GM18505 (cell line): ENCODE results near the gene AGPS.
"Not testable (repeated sequence)": the region's sequence is repeated elsewhere in the genome, so short reads cannot be mapped to it uniquely, and the experiment has no call there.

ENCODE experiments used
- ATAC-seq: cut with Tn5 transposase; IDR thresholded peaks from one replicate; pipeline ENCODE4 v1.9.1; 2021; ENCODE audit not compliant: unreplicated experiment
- POLR2A ChIP-seq: IDR thresholded peaks from 4 replicates; pipeline ENCODE4 v1.6.1; 2011; ENCODE audit warnings: borderline replicate concordance; ENCODE audit not compliant: insufficient read depth, insufficient read length; ENCODE audit errors: extremely low read depth

AGPS gene

GRCh38 chr2:177392373-177393202 is at the start of gene AGPS:
AGPS (plus strand) TSS chr2:177392773; CDS start chr2:177392790, 17 bp downstream.
- ATAC-seq, result peak; percentile 91

GRCh38 chr2:177343773-177344172 is 48.8 kb upstream of the AGPS start:
- no peak for ATAC-seq
- TF ChIP-seq POLR2A, result no peak

More at GRCh38 chr2:177392373-177393202, at the start of gene AGPS:
- TF ChIP-seq POLR2A, result peak; percentile 88

DNA sequence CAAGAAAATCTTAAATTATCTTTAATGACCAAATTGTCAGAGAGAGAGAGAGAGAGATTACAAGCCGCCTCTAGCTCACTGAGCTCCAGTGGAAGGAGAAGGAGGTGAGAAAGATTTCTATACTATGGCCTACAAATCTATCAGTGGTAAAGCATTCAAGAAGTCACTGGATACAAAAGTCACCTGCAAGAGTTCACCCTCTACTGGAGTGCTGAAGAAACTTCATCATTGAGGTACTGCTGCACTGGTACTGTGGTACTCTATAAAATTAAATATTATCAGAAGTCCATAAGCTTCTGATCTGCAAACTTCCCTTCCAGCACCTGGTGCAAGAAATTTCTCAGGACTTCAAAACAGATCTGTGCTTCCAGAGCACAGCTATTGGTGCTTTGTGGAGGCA is 48.3 kb upstream of the AGPS start:
- TF ChIP-seq POLR2A, result no peak
- no peak for ATAC-seq

- TF ChIP-seq POLR2A, result no peak
- no peak for ATAC-seq
Observed at GRCh38 chr2:177346192-177346591, 46.4 kb upstream of the AGPS start.

DNA sequence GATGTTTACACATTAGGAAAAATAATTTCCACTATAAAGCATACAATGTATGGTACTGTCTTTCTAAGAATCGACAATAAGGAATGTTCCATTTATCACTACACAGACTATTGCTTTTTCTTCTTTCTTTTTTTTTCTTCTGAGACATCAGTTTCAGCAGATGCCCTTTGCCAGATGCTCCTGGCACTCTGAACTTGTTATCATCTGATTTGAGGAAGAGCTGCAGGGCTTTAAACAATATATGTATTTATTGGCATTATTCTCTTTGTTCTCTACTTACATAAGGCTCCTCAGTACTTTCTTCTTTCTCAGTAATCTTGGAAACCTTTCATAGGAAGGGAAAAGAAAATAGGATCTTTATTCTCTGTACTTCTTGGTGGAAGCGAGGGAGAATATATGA is 45.0 kb upstream of the AGPS start:
- no peak for ATAC-seq
- no peak for TF ChIP-seq POLR2A

GRCh38 chr2:177348118-177348654 is 44.4 kb upstream of the AGPS start:
- ATAC-seq, result no peak
- TF ChIP-seq POLR2A, result no peak

DNA sequence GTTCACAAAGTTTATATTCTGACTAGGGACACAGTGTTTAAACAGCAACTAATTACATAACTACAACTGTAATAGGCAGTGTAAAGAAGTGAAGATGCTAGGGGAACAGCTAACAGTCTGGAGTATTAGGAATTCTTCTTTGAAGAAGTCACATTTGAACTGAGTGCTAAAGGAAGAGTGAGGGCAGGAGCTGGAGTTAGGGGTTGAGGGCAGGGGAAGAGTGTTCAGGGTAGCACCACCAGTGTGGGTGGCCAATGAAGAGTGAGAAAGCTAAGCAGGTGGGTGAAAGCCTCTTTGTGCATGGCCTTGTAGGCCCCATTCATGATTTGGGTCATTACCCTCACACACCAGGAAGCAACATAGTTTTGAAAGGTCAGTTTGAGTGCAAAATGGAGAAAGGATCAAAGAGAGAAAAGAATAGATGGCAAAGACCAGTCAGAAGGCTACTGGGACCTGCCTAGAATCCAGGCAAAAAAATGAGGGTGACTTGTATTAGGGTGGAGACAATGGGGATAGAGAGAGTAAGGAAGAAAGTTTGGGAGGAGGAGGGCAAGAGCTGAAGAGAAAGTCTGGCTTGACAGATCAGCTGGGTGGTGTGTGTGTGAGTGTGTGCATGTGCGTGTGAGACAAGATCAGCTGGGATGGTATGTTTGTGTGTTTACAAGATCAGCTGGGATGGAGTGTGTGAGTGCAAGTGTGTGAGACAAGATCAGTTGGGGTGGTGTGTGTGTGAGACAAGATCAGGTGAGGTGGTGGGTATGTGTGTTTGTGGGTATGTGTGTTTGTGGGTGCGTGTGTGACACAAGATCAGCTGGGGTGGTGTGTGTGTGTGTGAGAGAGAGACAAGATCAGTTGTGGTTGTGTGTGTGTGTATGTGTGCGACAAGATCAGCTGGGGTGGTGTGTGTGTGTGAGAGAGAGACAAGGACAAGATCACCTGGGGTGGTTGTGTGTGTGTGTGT is 43.6 kb upstream of the AGPS start:
- peak; percentile 51 for ATAC-seq
- no peak for TF ChIP-seq POLR2A

GRCh38 chr2:177350624-177351023 is 41.9 kb upstream of the AGPS start:
- ATAC-seq, result not testable (repeated sequence)

DNA sequence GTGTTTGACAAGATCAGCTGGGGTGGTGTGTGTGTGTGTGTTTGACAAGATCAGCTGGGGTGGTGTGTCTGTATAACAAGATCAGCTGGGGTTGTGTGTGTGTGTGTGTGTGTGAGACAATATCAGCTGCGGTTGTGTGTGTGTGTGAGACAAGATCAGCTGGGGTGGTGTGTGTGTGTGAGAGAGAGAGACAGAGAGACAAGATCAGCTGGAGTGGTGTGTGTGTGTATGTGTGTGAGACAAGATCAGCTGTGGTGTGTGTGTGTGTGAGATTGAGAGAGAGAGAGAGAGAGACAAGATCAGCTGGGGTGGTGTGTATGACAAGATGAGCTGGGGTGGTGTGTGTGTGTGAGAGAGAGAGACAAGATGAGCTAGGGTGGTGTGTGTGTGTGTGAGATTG is 41.5 kb upstream of the AGPS start:
- not testable (repeated sequence) for ATAC-seq

DNA sequence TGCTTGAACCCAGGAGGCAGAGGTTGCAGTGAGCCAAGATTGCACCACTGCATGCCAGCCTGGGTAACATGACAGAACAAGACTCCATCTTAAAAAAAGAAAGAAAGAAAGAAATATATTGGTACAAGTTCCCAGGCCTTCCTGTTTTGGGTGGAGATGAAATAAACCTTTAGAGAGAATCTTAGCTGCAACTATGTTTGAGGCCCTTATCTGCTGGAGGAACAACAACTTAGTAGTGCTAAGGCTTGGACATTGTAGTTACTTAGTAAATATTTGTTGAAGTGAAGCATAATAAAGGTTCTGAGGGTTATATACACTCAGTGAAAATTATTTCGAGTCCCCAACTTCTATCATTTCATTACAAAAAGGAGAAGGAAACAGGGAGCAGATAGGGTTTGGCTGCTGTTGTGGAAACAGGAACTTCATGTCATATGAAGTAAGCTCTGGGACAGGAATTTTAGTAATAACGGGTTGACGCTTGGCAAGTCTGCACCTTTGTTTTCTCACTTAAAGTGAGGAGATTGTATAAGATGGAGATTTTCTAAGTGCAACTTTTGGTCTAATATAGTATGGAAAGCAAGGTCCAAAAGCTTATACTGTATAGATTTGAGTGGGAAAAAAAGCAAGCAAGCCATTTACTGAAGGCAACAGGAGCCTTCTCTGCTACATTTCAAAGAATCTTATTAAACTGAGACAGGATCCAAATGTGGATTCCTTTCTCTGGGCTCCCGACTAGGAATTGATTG is 40.0 kb upstream of the AGPS start:
- no peak for TF ChIP-seq POLR2A
- ATAC-seq, result no peak

- no peak for ATAC-seq
- TF ChIP-seq POLR2A, result no peak
Observed at GRCh38 chr2:177353187-177353478, 39.4 kb upstream of the AGPS start.

DNA sequence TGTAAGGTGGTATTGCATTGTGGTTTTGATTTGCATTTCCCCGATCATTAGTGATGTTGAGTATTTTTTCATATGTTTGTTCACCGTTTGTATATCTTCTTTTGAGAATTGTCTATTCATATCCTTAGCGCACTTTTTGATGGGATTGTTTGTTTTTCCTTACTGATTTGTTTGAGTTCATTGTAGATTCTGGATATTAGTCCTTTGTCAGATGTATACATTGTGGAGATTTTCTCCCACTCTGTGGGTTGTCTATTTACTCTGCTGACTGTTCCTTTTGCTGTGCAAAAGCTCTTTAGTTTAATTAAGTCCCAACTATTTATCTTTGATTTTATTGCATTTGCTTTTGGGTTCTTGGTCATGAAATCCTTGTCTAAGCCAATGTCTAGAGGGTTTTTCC is 38.0 kb upstream of the AGPS start:
- ATAC-seq, result not testable (repeated sequence)

GRCh38 chr2:177355874-177356273 is 36.7 kb upstream of the AGPS start:
- ATAC-seq, result no peak

GRCh38 chr2:177359836-177360595 is 32.6 kb upstream of the AGPS start:
- no peak for ATAC-seq
- no peak for TF ChIP-seq POLR2A

More at GRCh38 chr2:177355874-177356273, 36.7 kb upstream of the AGPS start:
- TF ChIP-seq POLR2A, result no peak
